ENCODE results near the gene NUMA1. TPM values are rescaled to one million over a fixed set of nuclear protein-coding genes. Genes with fewer than 3 reads are reported as not detected.
A peak's percentile ranks its signal among the peaks of the same experiment; 100 is the strongest.

Gene NUMA1
- total RNA-seq, 2 experiments from 2014 or later = 200 to 201 TPM

DNA sequence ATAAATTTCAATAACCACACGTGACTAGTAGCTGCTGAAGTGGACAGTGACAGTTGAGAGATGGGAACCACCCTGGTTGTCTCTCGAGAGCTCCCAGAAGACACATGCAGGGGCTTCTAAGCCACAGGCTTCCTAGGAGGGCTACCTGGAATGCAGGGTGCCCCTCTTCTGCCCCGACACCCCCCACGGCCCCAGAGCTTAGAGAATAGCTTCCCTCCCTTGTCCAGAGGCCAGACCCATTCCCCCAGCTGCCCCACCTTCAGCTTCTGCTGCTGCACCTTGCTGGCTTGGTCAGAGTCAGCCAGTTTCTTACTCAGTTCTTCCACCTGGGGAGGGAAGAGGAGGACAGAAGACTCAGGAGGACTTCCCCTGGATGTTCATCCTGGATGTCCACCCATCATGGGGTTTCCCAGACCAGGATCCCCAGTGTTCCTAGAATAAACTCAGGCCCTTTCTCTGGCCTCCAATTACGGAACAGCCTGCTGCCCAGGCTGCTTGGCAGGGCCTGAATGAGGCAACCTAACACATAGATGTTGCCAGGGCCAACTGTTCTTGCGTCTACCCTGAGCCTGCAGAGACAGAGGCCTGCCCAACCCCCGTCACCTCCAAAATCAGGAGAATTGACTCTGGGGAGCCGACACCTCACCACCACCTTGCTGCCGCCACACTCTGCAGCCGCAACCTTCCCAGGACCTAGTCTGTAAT, 69.7 kb downstream of the NUMA1 start:
- POLR2A ChIA-PET = interaction anchor here (1.8 kb wide), 1 partner anchor 13 kb away, joined by 8 read pairs; the partner anchor contains the start of gene IL18BP
- Mint-ChIP-seq H3K4me1 (no peaks in the 10 kb centered on the region), H3K27ac (no peak overlapping the region), H3K4me3 (no peak overlapping the region), H3K36me3 (ENCODE audit: low read depth) (peaks cover 76% of the 10 kb centered on the region), H3K9me3 (no peaks in the 10 kb centered on the region), H3K27me3 (no peaks in the 10 kb centered on the region)
- CTCF ChIA-PET = no interaction called here
- no peak for DNase-seq

- POLR2A ChIA-PET = interaction anchor here (1.8 kb wide), 1 partner anchor 11 kb away, joined by 8 read pairs; the partner anchor contains the start of gene IL18BP
- Mint-ChIP-seq H3K27me3 (no peaks in the 10 kb centered on the region), H3K4me3 (no peak overlapping the region), H3K4me1 (no peaks in the 10 kb centered on the region), H3K36me3 (ENCODE audit: low read depth) (peaks cover 69% of the 10 kb centered on the region), H3K9me3 (no peaks in the 10 kb centered on the region), H3K27ac (no peak overlapping the region)
- no peak for DNase-seq
- CTCF ChIA-PET = interaction anchor here (0.6 kb wide), 1 partner anchor 76 kb away, joined by 3 read pairs; no protein-coding TSS in a partner anchor
Observed at GRCh38 chr11:72009156-72009555, 71.2 kb downstream of the NUMA1 start.

DNA sequence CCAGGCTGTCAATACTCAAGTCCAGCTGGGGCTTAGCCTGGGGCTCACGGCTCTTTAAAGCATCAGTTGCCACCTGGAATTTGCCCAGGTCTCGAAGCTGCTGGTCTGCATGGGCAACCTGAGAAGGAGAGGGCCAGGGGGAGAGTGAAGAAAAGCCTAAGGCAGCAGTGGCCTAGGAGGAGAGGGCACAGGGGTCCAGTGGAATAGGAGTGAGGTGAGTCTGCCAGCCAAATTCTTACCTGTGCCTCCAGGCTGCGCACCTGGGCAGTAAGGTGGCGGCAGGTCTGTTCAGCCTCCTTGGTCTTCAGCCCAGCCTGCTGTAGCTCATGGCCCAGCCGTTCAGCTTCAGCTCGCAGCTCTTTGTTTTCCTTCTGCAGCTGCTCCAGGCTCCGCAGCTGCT, 71.6 kb downstream of the NUMA1 start:
- Mint-ChIP-seq H3K27me3 (no peaks in the 10 kb centered on the region), H3K4me1 (no peaks in the 10 kb centered on the region), H3K9me3 (no peaks in the 10 kb centered on the region), H3K36me3 (ENCODE audit: low read depth) (peaks cover 67% of the 10 kb centered on the region), H3K4me3 (no peak overlapping the region), H3K27ac (peak overlapping the region; percentile 29)
- no peak for DNase-seq
- ChIA-PET POLR2A (interaction anchor here (1.8 kb wide), 1 partner anchor 11 kb away, joined by 8 read pairs; the partner anchor contains the start of gene IL18BP), CTCF (no interaction called here)

GRCh38 chr11:72007587-72007986, 72.8 kb downstream of the NUMA1 start:
- Mint-ChIP-seq H3K4me1 (no peaks in the 10 kb centered on the region), H3K27me3 (no peaks in the 10 kb centered on the region), H3K9me3 (no peaks in the 10 kb centered on the region), H3K36me3 (ENCODE audit: low read depth) (peaks cover 74% of the 10 kb centered on the region), H3K4me3 (no peak overlapping the region), H3K27ac (no peak overlapping the region)
- ChIA-PET CTCF (interaction anchor here (0.9 kb wide), 1 partner anchor 29 kb away, joined by 3 read pairs; no protein-coding TSS in a partner anchor), POLR2A (interaction anchor here (1.0 to 1.2 kb wide), 2 partner anchors 10 to 59 kb away, joined by 3 to 5 read pairs; partner anchors contain the start of gene IL18BP)
- DNase-seq = no peak

- POLR2A ChIA-PET = interaction anchor here (1.3 kb wide), 1 partner anchor 78 kb away, joined by 3 read pairs; the partner anchor contains the start of genes RNF121 and XNDC1N
- peaks cover 77% of the 10 kb centered on the region for H3K36me3 Mint-ChIP-seq (ENCODE audit: low read depth)
Observed at GRCh38 chr11:72007089-72007476, 73.3 kb downstream of the NUMA1 start.

DNA sequence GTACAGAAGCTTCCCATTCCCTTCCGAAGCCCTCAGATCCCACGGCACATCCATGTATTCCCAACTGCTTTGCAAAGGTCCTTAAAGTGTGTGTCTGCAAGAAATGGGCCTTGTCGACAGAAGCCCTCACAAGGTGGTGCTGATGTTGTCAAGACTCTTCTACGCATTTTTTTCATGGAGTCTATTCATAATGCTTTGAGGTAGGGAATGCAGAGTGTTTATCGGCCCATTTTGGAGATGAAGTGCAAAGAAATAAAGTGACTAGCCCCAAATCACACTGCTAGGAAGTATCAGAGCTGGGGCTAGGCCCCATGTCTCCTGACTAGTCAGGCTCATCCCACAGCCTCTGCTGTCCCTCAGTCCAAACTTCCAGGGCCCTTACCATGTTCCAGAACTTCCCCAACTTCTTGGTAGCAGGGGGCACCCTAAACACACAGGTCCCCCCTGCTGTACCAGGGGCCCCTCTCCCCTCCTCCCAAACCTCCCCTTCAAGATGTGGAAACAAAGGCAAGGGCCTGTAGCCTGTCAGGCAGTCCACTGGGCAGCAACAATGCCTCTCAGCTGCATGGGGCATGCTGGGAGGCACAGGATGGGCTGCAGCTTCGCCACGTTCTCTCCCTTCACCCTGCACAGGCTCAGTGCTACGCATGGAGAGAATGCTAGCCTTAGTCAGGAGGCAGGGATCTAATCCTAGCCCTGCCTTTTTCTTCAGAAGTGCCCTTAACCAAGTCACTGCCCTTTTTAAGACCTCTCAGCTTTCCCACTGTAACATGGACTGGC, 73.8 kb downstream of the NUMA1 start:
- Mint-ChIP-seq H3K4me3 (no peak overlapping the region), H3K9me3 (no peaks in the 10 kb centered on the region), H3K4me1 (no peaks in the 10 kb centered on the region), H3K27ac (no peak overlapping the region), H3K36me3 (ENCODE audit: low read depth) (peaks cover 77% of the 10 kb centered on the region), H3K27me3 (no peaks in the 10 kb centered on the region)
- ChIA-PET CTCF (no interaction called here), POLR2A (interaction anchor here (1.3 kb wide), 1 partner anchor 78 kb away, joined by 3 read pairs; the partner anchor contains the start of genes RNF121 and XNDC1N)
- DNase-seq = no peak

More at GRCh38 chr11:72007089-72007476, 73.3 kb downstream of the NUMA1 start:
- CTCF ChIA-PET = interaction anchor here (0.9 kb wide), 1 partner anchor 28 kb away, joined by 3 read pairs; no protein-coding TSS in a partner anchor
- no peak for DNase-seq
- Mint-ChIP-seq H3K27me3 (no peaks in the 10 kb centered on the region), H3K4me1 (no peaks in the 10 kb centered on the region), H3K9me3 (no peaks in the 10 kb centered on the region), H3K4me3 (no peak overlapping the region), H3K27ac (no peak overlapping the region)

- H3K36me3 Mint-ChIP-seq (ENCODE audit: low read depth) = peaks cover 75% of the 10 kb centered on the region
- H3K4me1 Mint-ChIP-seq = no peaks in the 10 kb centered on the region
- no peak overlapping the region for H3K4me3 Mint-ChIP-seq
- H3K27ac Mint-ChIP-seq = no peak overlapping the region
- DNase-seq = no peak
- POLR2A ChIA-PET = interaction anchor here (1.3 kb wide), 1 partner anchor 77 kb away, joined by 3 read pairs; the partner anchor contains the start of genes RNF121 and XNDC1N
- no peaks in the 10 kb centered on the region for H3K27me3 Mint-ChIP-seq
- no peaks in the 10 kb centered on the region for H3K9me3 Mint-ChIP-seq
- CTCF ChIA-PET = no interaction called here
Observed at GRCh38 chr11:72005347-72006260, 74.7 kb downstream of the NUMA1 start.

- Mint-ChIP-seq H3K27me3 (no peaks in the 10 kb centered on the region), H3K36me3 (ENCODE audit: low read depth) (peaks cover 74% of the 10 kb centered on the region), H3K27ac (no peak overlapping the region), H3K9me3 (no peaks in the 10 kb centered on the region), H3K4me3 (no peak overlapping the region), H3K4me1 (peaks cover 5% of the 10 kb centered on the region)
- ChIA-PET CTCF (no interaction called here), POLR2A (no interaction called here)
- DNase-seq = no peak
Observed at GRCh38 chr11:72004515-72005346, 75.6 kb downstream of the NUMA1 start.

DNA sequence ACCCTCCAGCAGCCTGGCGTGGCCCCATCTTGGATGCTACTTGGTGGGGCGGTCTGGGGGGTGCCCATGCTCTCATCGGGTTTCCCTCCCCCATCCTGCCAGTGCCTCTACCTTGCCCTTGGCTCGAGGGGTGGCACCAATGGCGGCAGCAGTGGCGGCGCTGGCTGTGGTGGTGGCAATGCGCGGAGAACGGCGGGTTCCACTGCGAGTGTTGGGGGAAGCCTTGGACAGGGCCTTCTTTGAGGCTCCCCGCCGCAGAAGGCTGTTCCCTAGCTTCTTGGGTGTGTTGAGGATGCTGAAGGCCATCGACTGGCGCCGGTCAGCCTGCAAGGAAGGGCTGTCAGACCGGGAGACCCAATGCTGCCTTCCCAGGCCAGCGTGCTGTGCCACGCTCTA, 76.6 kb downstream of the NUMA1 start:
- ChIA-PET CTCF (no interaction called here), POLR2A (no interaction called here)
- DNase-seq = no peak
- Mint-ChIP-seq H3K27me3 (no peaks in the 10 kb centered on the region), H3K27ac (no peak overlapping the region), H3K36me3 (ENCODE audit: low read depth) (peaks cover 70% of the 10 kb centered on the region), H3K4me1 (peaks cover 15% of the 10 kb centered on the region), H3K4me3 (no peak overlapping the region), H3K9me3 (no peaks in the 10 kb centered on the region)

DNA sequence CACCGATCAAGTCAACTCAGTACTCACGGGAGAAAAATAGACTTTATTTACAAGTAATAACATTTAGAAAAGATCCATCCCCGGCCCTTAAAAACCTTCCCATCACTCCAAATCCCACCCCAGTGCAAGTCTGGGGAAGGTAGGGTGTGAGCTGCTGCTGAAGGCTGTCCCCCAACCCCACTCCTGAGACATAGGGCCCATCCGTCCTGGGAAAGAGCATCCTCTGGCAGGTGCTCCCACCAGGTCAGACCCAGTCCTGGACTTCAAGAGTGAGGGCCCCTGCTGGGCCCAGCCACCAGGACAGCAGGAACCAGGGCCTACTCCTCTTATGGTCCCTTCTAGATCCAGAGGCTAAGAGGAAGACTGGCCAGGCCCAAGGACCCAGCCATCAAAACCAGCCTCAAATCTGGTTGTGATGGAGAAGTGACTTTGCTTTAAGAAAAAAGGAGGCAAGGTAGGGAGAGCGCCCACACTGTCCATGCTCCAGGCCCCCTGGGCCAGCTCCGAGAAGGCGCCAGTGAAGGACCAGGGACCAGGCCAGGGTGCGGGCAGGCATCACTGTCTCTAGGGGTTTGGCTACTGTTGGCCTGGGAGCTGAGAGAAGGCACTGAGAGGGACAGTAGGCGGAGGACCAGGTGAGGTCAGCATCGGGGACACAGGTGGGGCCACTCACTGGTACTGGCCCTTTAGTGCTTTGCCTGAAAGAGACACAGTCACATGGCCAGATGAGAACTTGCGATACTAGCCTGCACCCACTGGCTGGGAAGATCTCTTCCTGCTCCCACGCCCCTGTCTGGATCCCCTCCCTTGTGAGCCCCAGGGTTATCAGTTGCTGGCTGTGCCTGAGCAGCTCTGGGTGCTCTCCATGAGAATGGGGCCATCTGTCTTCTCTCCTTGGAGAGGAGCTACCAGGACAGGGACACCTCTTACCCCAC, 77.2 kb downstream of the NUMA1 start:
- Mint-ChIP-seq H3K27ac (no peak overlapping the region), H3K27me3 (no peaks in the 10 kb centered on the region), H3K4me1 (peaks cover 21% of the 10 kb centered on the region), H3K4me3 (no peak overlapping the region), H3K9me3 (no peaks in the 10 kb centered on the region), H3K36me3 (ENCODE audit: low read depth) (peaks cover 63% of the 10 kb centered on the region)
- DNase-seq = no peak
- POLR2A ChIA-PET = no interaction called here
- CTCF ChIA-PET = no interaction called here
